K562 treated with DMSO at 1 percent for 48 hours (cell line): Measurements from ENCODE around the gene CATSPERE. TPM values are rescaled to one million over a fixed set of nuclear protein-coding genes. Genes with fewer than 3 reads are reported as not detected.

Source experiments
- total RNA-seq: library from RNA; unstranded; fragments of 300-600 nt; gene quantifications from 2 replicates; pipeline ENCODE4 v1.2.3, GENCODE V29; 2022; ENCODE audit warnings: low replicate concordance; ENCODE audit errors: extremely low read depth

The CATSPERE gene
- not detected in 2 replicates for total RNA-seq

GRCh38 chr1:244461245-244462071 lies at the start of gene CATSPERE:
TSS of gene CATSPERE (plus strand) at chr1:244461273. CDS start at chr1:244461430, 157 bp downstream.

GRCh38 chr1:244451539-244451950 lies 9.5 kb upstream of the CATSPERE start, which contains the start of gene ADSS2:
TSS of gene ADSS2 (minus strand) at chr1:244451909. CDS start at chr1:244451817, 92 bp downstream.

GRCh38 chr1:244652623-244653438 lies 191.8 kb downstream of the CATSPERE start, which contains the start of gene DESI2:
TSS of gene DESI2 (plus strand) at chr1:244653126. CDS start at chr1:244653314, 188 bp downstream.

Other genes starting within 250 kb of the CATSPERE start
- gene ADSS2, start 9.4 kb upstream of the CATSPERE start, total RNA-seq: not detected in 2 replicates
- gene DESI2, start 191.9 kb downstream of the CATSPERE start, total RNA-seq: not detected in 2 replicates